Heart right ventricle (tissue), 16 donors: ENCODE results near the gene ATRNL1. TPM values are rescaled to one million over a fixed set of nuclear protein-coding genes. Genes with fewer than 3 reads are reported as not detected.

Source experiments
- ATAC-seq, 8 donors: fragments of 200-7000 bp; cut with Tn5 transposase; one replicate each; pipeline ENCODE4 v1.9.1; 2020; ENCODE audit warnings: mild to moderate bottlenecking in 8 of 8, moderate library complexity in 8 of 8, moderate number of reproducible peaks in 1 of 8
- DNase-seq, 2 donors: peaks; one replicate each; pipeline ENCODE4 v3.0.0-alpha.2; 2020
- H3K27ac ChIP-seq, 10 donors: fragments of 200-600 bp; sonication (generic) in 2 of 10; one replicate each; pipeline versions ENCODE4 v1.5.0 to v1.8.0; 2020 to 2022; ENCODE audit warnings: mild to moderate bottlenecking in 3 of 10
- H3K27me3 ChIP-seq, 7 donors: fragments of 200-600 bp; one replicate each; pipeline ENCODE4 v1.8.0; 2021 to 2022; ENCODE audit warnings: mild to moderate bottlenecking in 2 of 7
- H3K36me3 ChIP-seq, 9 donors: fragments of 200-600 bp; sonication (generic) in 1 of 9; one replicate each; pipeline versions ENCODE4 v1.5.0 to v1.8.0; 2020 to 2022; ENCODE audit warnings: mild to moderate bottlenecking in 2 of 9
- H3K4me1 ChIP-seq, 9 donors: fragments of 200-600 bp; sonication (generic) in 1 of 9; one replicate each; pipeline versions ENCODE4 v1.5.0 to v1.8.0; 2020 to 2022; ENCODE audit warnings: mild to moderate bottlenecking in 4 of 9
- H3K4me3 ChIP-seq, 10 donors: fragments of 200-600 bp; sonication (generic) in 2 of 10; one replicate each; pipeline versions ENCODE4 v1.5.0 to v1.8.0; 2020 to 2022; ENCODE audit warnings: mild to moderate bottlenecking in 7 of 10, moderate library complexity in 2 of 10
- H3K9me3 ChIP-seq, 11 donors: fragments of 200-600 bp in 10 of 11; sonication (generic) in 2 of 11; one replicate each; pipeline versions ENCODE4 v1.5.0 to v1.8.0; 2013 to 2022; ENCODE audit warnings: mild to moderate bottlenecking in 2 of 11, control low read depth in 1 of 11, moderate library complexity in 1 of 11
- WGBS, 2 donors: extraction: QIAGEN DNeasy Blood & Tissue Kit; methylation state at CpG; one replicate each; pipeline ENCODE4 v1.1.7; 2013; ENCODE audit warnings: inconsistent platforms in 1 of 2; 5-methylcytosine and 5-hydroxymethylcytosine counted together
- intact Hi-C, 10 donors: fragments of 100-400 bp; cut with DNase I; formaldehyde crosslinking; loops; one replicate each; pipeline versions ENCODE4 v1.11.1 to v1.14.2; 2022
- polyA plus RNA-seq, 2 donors: library from polyadenylated mRNA; stranded (reverse); fragments of 200-250 nt; gene quantifications; one replicate each; pipeline ENCODE4 v1.2.3, GENCODE V29; 2013
- total RNA-seq, 10 donors: library from RNA; stranded (reverse); fragmentation: NEBNext Ultra II Directional in 3 of 10; extraction: Animal tissue kit (Norgen Biotek cat#: 25700) in 3 of 10; gene quantifications; one replicate each; pipeline versions ENCODE4 v1.2.1 to v1.2.4, GENCODE V29; 2021 to 2023
- TF ChIP-seq, protein P1 (sequence below), 9 donors: fragments of 200-600 bp; sonication (generic) in 2 of 9; IDR thresholded peaks; one replicate each; pipeline versions ENCODE4 v1.5.0 to v1.8.0; 2021 to 2022; ENCODE audit warnings: antibody characterized with exemption in 9 of 9, mild to moderate bottlenecking in 5 of 9, moderate library complexity in 1 of 9
- donor health status: Arrhythmogenic right ventricular cardiomyopathy.
- donor health status: ischemic (EF 13 %, LVEDD 7.1; RV severe dilation, severe dysfunction).
- donor health status: healthy with polysubstance abuse.
- donor health status: DM: no; HTN: yes; CAD: no.
- donor health status: DM: no; HTN: no; CAD: no.
- donor health status: ischemic (EF 25% LVEDD 6.9; RV normal size, moderate dysfunction).
- donor health status: ischemic (EF 25% LVEDD 5.7; RV mildly dilated, moderate dysfunction).
- donor health status: healthy.
- donor health status: DM: yes; HTN: yes; CAD: no.
- donor health status: Ischemic cardiomyopathy.
- donor health status: ischemic (EF 35%, LVEDD 5.7; RV mildly dilated, moderate dysfunction).
- donor health status: nonischemic (EF 11% LVEDD 7.7; RV severe dilation, severe dysfunction).
- donor health status: DM: yes; HTN: yes; CAD: no.
- donor health status: PGD.
- donor health status: ischemic (EF 29% LVEDD 5.4; RV normal size, mild dysfunction).
- donor health status: nonischemic (EF 23%, LVEDD 6.1; RV moderate dilation, normal function).

Gene ATRNL1
- total and polyA plus RNA-seq, 12 donors: 0.06 to 22.4 (median 8.1) TPM; not detected in 1

DNA sequence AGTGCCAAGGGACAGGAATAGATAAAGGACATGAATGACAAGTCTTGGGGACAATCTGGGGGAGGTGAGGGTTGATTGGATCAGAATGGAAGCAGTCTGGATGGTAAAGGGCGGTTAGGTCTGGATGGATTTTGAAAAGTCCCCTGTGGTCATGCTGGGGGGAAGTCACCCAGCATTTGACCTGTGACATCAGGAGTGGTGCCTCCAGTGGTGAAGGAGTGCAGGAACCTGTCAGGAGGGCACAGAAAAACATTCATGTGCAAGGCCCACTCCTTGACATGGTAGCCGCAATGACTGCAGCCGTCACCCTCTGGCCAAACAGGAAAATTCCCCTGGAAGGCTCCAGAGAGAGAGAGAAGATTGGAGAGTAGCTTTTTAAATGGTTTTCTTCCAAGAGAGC lies 875.1 kb downstream of the ATRNL1 start:
- DNase-seq (no peak), ATAC-seq (no peak)
- Histone ChIP-seq H3K4me1 (no peaks in the 10 kb centered on the region), H3K27ac (no peak overlapping the region), H3K27me3 (no peaks in the 10 kb centered on the region), H3K36me3 (no peaks in the 10 kb centered on the region), H3K4me3 (no peak overlapping the region), H3K9me3 (peaks cover 0 to 2% (median 0%) of the 10 kb centered on the region in 11 donors)
- intact Hi-C loops: no loop called here
- 91 to 92% methylated on average over 3 of the region's 3 CpGs for WGBS, 2 donors
- TF ChIP-seq, protein P1, sequence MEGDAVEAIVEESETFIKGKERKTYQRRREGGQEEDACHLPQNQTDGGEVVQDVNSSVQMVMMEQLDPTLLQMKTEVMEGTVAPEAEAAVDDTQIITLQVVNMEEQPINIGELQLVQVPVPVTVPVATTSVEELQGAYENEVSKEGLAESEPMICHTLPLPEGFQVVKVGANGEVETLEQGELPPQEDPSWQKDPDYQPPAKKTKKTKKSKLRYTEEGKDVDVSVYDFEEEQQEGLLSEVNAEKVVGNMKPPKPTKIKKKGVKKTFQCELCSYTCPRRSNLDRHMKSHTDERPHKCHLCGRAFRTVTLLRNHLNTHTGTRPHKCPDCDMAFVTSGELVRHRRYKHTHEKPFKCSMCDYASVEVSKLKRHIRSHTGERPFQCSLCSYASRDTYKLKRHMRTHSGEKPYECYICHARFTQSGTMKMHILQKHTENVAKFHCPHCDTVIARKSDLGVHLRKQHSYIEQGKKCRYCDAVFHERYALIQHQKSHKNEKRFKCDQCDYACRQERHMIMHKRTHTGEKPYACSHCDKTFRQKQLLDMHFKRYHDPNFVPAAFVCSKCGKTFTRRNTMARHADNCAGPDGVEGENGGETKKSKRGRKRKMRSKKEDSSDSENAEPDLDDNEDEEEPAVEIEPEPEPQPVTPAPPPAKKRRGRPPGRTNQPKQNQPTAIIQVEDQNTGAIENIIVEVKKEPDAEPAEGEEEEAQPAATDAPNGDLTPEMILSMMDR (IDR thresholded peaks at IDR 0.05): no peak

DNA sequence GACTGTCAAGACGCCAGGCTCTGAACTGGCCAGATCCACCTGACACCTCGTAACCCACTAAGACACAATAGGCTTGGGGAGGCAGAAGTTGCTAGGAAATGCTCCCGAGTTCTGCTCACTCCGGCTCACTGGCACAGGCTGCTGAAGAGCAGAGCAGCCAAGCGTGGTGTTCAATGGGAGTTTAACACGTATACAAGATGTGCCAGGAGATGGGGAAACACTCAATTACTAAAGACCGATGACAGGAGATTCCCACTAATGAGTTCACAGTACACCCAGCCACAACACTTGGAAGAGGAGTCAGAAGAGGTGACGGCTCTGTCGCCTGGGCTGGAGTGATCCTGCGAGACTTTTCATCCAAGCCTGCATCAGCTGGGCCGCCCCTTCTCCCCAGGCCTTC lies 876.4 kb downstream of the ATRNL1 start:
- intact Hi-C loops: no loop called here
- Histone ChIP-seq H3K27me3 (no peaks in the 10 kb centered on the region), H3K36me3 (no peaks in the 10 kb centered on the region), H3K4me3 (no peak overlapping the region), H3K27ac (no peak overlapping the region), H3K4me1 (no peaks in the 10 kb centered on the region), H3K9me3 (peaks cover 0 to 5% (median 0%) of the 10 kb centered on the region in 11 donors)
- TF ChIP-seq, protein P1 (IDR thresholded peaks at IDR 0.05): no peak
- 77 to 81% methylated on average over 11 of the region's 11 CpGs for WGBS, 2 donors
- ATAC-seq (no peak), DNase-seq (no peak)

DNA sequence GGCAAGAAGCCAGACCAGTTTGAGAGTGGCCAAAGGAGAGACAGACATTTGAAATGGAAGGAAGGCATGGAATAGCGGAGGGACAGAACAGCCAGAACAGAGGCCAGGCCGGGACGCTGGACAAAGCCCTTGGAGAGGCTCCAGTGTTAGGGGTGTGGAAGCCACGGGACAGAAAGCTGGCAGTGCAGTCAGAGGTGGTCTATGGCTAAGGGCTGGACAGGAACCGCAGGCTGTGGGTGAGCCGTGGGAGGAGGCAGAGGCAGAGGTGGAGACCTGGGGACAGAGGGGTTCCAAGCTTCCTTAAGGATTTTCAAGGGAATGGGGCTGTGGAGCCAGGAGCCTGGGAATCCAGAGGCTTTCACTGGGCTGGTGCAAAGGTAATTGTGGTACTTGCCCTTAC lies 878.8 kb downstream of the ATRNL1 start:
- Histone ChIP-seq H3K4me3 (no peak overlapping the region), H3K9me3 (peaks cover 0 to 5% (median 0%) of the 10 kb centered on the region in 11 donors), H3K4me1 (no peaks in the 10 kb centered on the region), H3K27me3 (no peaks in the 10 kb centered on the region), H3K27ac (no peak overlapping the region), H3K36me3 (no peaks in the 10 kb centered on the region)
- TF ChIP-seq, protein P1 (IDR thresholded peaks at IDR 0.05): no peak
- no peak for ATAC-seq
- intact Hi-C loops: no loop called here
- no peak for DNase-seq
- 79 to 82% methylated on average over 6 of the region's 6 CpGs for WGBS, 2 donors

DNA sequence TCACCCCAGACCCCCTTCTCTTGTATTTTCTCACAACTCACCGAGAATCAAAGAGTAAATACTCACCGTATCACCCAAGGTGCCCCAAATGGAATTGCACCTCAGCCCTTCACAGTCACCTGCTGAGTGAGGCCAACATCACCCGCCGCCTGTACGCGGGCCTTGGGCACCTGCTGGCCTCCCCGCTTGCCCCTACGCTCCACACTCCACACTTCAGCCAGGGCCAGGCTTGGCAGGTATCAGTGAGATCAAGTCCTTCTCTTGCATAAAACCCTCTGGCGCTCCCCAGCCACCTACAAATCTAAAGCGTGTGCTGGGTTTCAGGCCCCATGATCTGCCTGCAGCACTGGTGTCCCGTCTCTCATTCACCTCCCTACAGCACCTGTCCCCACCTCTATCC lies 879.3 kb downstream of the ATRNL1 start:
- DNase-seq (no peak), ATAC-seq (no peak)
- WGBS, 2 donors: 78 to 85% methylated on average over 11 of the region's 11 CpGs
- no peaks in the 10 kb centered on the region for H3K36me3 ChIP-seq
- no peaks in the 10 kb centered on the region for H3K27me3 ChIP-seq
- H3K4me1 ChIP-seq: no peaks in the 10 kb centered on the region
- peaks cover 0 to 5% (median 0%) of the 10 kb centered on the region in 11 donors for H3K9me3 ChIP-seq
- intact Hi-C loops: no loop called here
- H3K4me3 ChIP-seq: no peak overlapping the region
- H3K27ac ChIP-seq: no peak overlapping the region
- TF ChIP-seq, protein P1 (IDR thresholded peaks at IDR 0.05): no peak
